Upper lobe of left lung (tissue), 4 donors: ENCODE measurements around the gene ARHGEF10L.

ENCODE experiments used
- CTCF ChIP-seq, 6 experiments: fragments of 450-650 bp in 4 of 6; fragments of 200-600 bp in 2 of 6; sonication (generic) in 2 of 6; IDR thresholded peaks; one replicate each; pipeline ENCODE4 v1.5.1; 2016 to 2019; ENCODE audit warnings: antibody characterized with exemption in 6 of 6
- EP300 ChIP-seq, 4 donors: sonication (generic); formaldehyde crosslinking; IDR thresholded peaks; one replicate each; pipeline ENCODE4 v1.5.1; 2017; ENCODE audit warnings: antibody characterized with exemption in 4 of 4, control low read depth in 2 of 4
- POLR2A ChIP-seq, 4 donors: fragments of 450-650 bp; IDR thresholded peaks; one replicate each; pipeline ENCODE4 v1.5.1; 2016 to 2017; ENCODE audit warnings: antibody characterized with exemption in 4 of 4, mild to moderate bottlenecking in 2 of 4
- POLR2AphosphoS5 ChIP-seq, 2 donors: sonication (generic); formaldehyde crosslinking; IDR thresholded peaks; one replicate each; pipeline ENCODE4 v1.5.1; 2017; ENCODE audit warnings: antibody characterized with exemption in 2 of 2

- no peak for TF ChIP-seq CTCF (IDR thresholded peaks at IDR 0.05)
- TF ChIP-seq POLR2A (IDR thresholded peaks at IDR 0.05) = no peak
- TF ChIP-seq EP300 (IDR thresholded peaks at IDR 0.05) = no peak
- no peak for TF ChIP-seq POLR2AphosphoS5 (IDR thresholded peaks at IDR 0.05)
Measured at GRCh38 chr1:17572264-17572985, 32.9 kb downstream of the ARHGEF10L start.
